Mesothelial cell of epicardium (in vitro differentiated cells): ENCODE measurements around the gene TMEM144. TPM values are rescaled to one million over a fixed set of nuclear protein-coding genes. Genes with fewer than 3 reads are reported as not detected.

Experiments
- DNase-seq, 2 experiments: peaks; one replicate each; pipeline ENCODE4 v3.0.0; 2021; ENCODE audit warnings: low spot score in 2 of 2; ENCODE audit not compliant: unreplicated experiment in 2 of 2
- H3K27ac Mint-ChIP-seq: 2 replicates; pipeline ENCODE4 v1.8.0; 2021; ENCODE audit warnings: mixed read lengths
- H3K27me3 Mint-ChIP-seq: 2 replicates; pipeline ENCODE4 v1.8.0; 2021; ENCODE audit warnings: low read depth, mixed read lengths
- H3K36me3 Mint-ChIP-seq: 2 replicates; pipeline ENCODE4 v1.8.0; 2021; ENCODE audit warnings: mixed read lengths
- H3K4me1 Mint-ChIP-seq: 2 replicates; pipeline ENCODE4 v1.8.0; 2021; ENCODE audit warnings: mixed read lengths
- H3K4me3 Mint-ChIP-seq: 2 replicates; pipeline ENCODE4 v1.8.0; 2021; ENCODE audit warnings: mild to moderate bottlenecking, moderate library complexity, mixed read lengths
- H3K9me3 Mint-ChIP-seq: 2 replicates; pipeline ENCODE4 v1.8.0; 2021; ENCODE audit warnings: mixed read lengths
- CTCF ChIP-seq: fragments of 200-600 bp; sonication (generic); IDR thresholded peaks from one replicate; pipeline ENCODE4 v1.5.0; 2021; ENCODE audit warnings: antibody characterized with exemption; ENCODE audit not compliant: unreplicated experiment
- total RNA-seq: library from RNA; stranded (reverse); gene quantifications from 3 replicates; pipeline ENCODE4 v1.2.1, GENCODE V29; 2021

Gene TMEM144
- total RNA-seq, 1 donor from 2014 or later, result 5.7 TPM

- TF ChIP-seq CTCF, result peak; percentile 45
- Mint-ChIP-seq H3K27me3 (no peaks in the 10 kb centered on the region), H3K9me3 (no peaks in the 10 kb centered on the region), H3K4me3 (peak within 1 kb of the TSS; percentile 89), H3K36me3 (no peaks in the 10 kb centered on the region), H3K4me1 (peaks cover 55% of the 10 kb centered on the region), H3K27ac (peak within 1 kb of the TSS; percentile 97)
- no peak for DNase-seq
Observed at GRCh38 chr4:158172261-158173258, 37.7 kb upstream of the TMEM144 start, which contains the start of gene GASK1B. GASK1B (minus strand) TSS chr4:158173025; CDS start chr4:158171375, 1,650 bp downstream.

- DNase-seq, result no peak
- Mint-ChIP-seq H3K9me3 (no peaks in the 10 kb centered on the region), H3K27me3 (no peaks in the 10 kb centered on the region), H3K4me1 (peaks cover 37% of the 10 kb centered on the region), H3K36me3 (no peaks in the 10 kb centered on the region), H3K27ac (no peak overlapping the region), H3K4me3 (no peak overlapping the region)
- no peak for TF ChIP-seq CTCF
Observed at GRCh38 chr4:158176108-158176507, 34.2 kb upstream of the TMEM144 start.

- no peak overlapping the region for H3K27ac Mint-ChIP-seq
- no peak overlapping the region for H3K4me3 Mint-ChIP-seq
- no peaks in the 10 kb centered on the region for H3K27me3 Mint-ChIP-seq
- H3K4me1 Mint-ChIP-seq, result peaks cover 34% of the 10 kb centered on the region
- H3K36me3 Mint-ChIP-seq, result no peaks in the 10 kb centered on the region
- no peaks in the 10 kb centered on the region for H3K9me3 Mint-ChIP-seq
- no peak for TF ChIP-seq CTCF
- DNase-seq, result no peak
Observed at GRCh38 chr4:158176776-158177175, 33.5 kb upstream of the TMEM144 start.

GRCh38 chr4:158179465-158179864 lies 30.8 kb upstream of the TMEM144 start:
- TF ChIP-seq CTCF, result no peak
- no peak overlapping the region for H3K27ac Mint-ChIP-seq
- H3K27me3 Mint-ChIP-seq, result no peaks in the 10 kb centered on the region
- H3K4me3 Mint-ChIP-seq, result no peak overlapping the region
- no peak for DNase-seq
- H3K36me3 Mint-ChIP-seq, result no peaks in the 10 kb centered on the region
- H3K4me1 Mint-ChIP-seq, result peaks cover 21% of the 10 kb centered on the region
- no peaks in the 10 kb centered on the region for H3K9me3 Mint-ChIP-seq

- no peak for TF ChIP-seq CTCF
- H3K27me3 Mint-ChIP-seq, result no peaks in the 10 kb centered on the region
- H3K27ac Mint-ChIP-seq, result peak overlapping the region; percentile 66
- no peak for DNase-seq
- peaks cover 11% of the 10 kb centered on the region for H3K4me1 Mint-ChIP-seq
- H3K36me3 Mint-ChIP-seq, result no peaks in the 10 kb centered on the region
- no peaks in the 10 kb centered on the region for H3K9me3 Mint-ChIP-seq
- H3K4me3 Mint-ChIP-seq, result no peak overlapping the region
Observed at GRCh38 chr4:158181906-158182305, 28.4 kb upstream of the TMEM144 start.
